Upper lobe of left lung (tissue), 6 donors: ENCODE measurements around the gene PALM3. TPM values are rescaled to one million over a fixed set of nuclear protein-coding genes. Genes with fewer than 3 reads are reported as not detected.

ENCODE experiments used
- ATAC-seq, 2 donors: fragments of 200-7000 bp; cut with Tn5 transposase; one replicate each; pipeline ENCODE4 v1.9.1; 2022; ENCODE audit warnings: mild to moderate bottlenecking in 2 of 2, moderate library complexity in 2 of 2; ENCODE audit not compliant: low FRiP score in 2 of 2
- DNase-seq, 2 donors: peaks; one replicate each; pipeline ENCODE4 v3.0.0-alpha.2; 2019 to 2020
- H3K27ac ChIP-seq, 4 donors: fragments of 200-600 bp; sonication (generic); one replicate each; pipeline ENCODE4 v1.5.1; 2016 to 2019
- H3K27me3 ChIP-seq, 4 donors: fragments of 200-600 bp; sonication (generic); one replicate each; pipeline ENCODE4 v1.5.1; 2017 to 2019
- H3K36me3 ChIP-seq, 4 donors: fragments of 200-600 bp; sonication (generic); one replicate each; pipeline ENCODE4 v1.5.1; 2016 to 2019
- H3K4me1 ChIP-seq, 4 donors: fragments of 200-600 bp; sonication (generic); one replicate each; pipeline ENCODE4 v1.5.1; 2018 to 2019
- H3K4me3 ChIP-seq, 4 donors: fragments of 200-600 bp; sonication (generic); one replicate each; pipeline ENCODE4 v1.5.1; 2017 to 2019; ENCODE audit warnings: mild to moderate bottlenecking in 2 of 4, moderate library complexity in 1 of 4
- H3K9me3 ChIP-seq, 4 donors: fragments of 200-600 bp; sonication (generic); one replicate each; pipeline ENCODE4 v1.5.1; 2018 to 2019
- EP300 ChIP-seq, 4 donors: sonication (generic); formaldehyde crosslinking; IDR thresholded peaks; one replicate each; pipeline ENCODE4 v1.5.1; 2017; ENCODE audit warnings: antibody characterized with exemption in 4 of 4, control low read depth in 2 of 4
- POLR2A ChIP-seq, 4 donors: fragments of 450-650 bp; IDR thresholded peaks; one replicate each; pipeline ENCODE4 v1.5.1; 2016 to 2017; ENCODE audit warnings: antibody characterized with exemption in 4 of 4, mild to moderate bottlenecking in 2 of 4
- POLR2AphosphoS5 ChIP-seq, 2 donors: sonication (generic); formaldehyde crosslinking; IDR thresholded peaks; one replicate each; pipeline ENCODE4 v1.5.1; 2017; ENCODE audit warnings: antibody characterized with exemption in 2 of 2
- WGBS, 2 donors: methylation state at CpG; one replicate each; pipeline ENCODE4 v1.1.5; 2017 to 2018; 5-methylcytosine and 5-hydroxymethylcytosine counted together
- total RNA-seq, 6 donors: library from RNA; depleted of rRNA in 4 of 6; stranded (reverse); fragments of >200 nt in 4 of 6; gene quantifications; one replicate each; pipeline versions ENCODE4 v1.1.0 to v1.2.1, GENCODE V29; 2016 to 2021
- TF ChIP-seq, protein P1 (sequence below), 6 experiments: fragments of 450-650 bp in 4 of 6; fragments of 200-600 bp in 2 of 6; sonication (generic) in 2 of 6; IDR thresholded peaks; one replicate each; pipeline ENCODE4 v1.5.1; 2016 to 2019; ENCODE audit warnings: antibody characterized with exemption in 6 of 6
- donor health status: DM: no; HTN: no; CAD: no; lungs with moderate emphysema.
- donor health status: DM: no; HTN: yes; CAD: no; lungs with severe emphysema.

PALM3 gene
- total RNA-seq, 6 donors from 2014 or later: 0.15 to 123 (median 11.0) TPM

DNA sequence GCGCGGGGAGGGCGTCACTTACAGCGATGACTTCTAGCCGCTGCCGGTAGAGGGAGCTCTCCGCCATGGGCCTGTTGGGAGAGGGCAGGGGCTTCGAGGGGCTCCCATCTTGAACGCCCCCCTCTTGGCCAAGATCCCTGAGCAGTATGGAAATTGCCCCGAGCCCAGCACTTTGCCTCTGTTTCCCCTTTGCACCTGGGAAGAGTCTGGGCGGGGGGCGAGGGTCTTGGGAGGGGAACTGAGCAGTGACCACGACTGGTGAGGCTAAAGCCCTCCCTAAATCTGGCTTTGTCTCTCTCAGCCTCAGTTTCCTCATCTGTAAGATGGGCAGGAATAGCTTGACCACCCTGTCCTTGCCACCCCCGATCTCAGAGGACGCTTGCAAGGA, 2.8 kb downstream of the PALM3 start:
- H3K4me1 ChIP-seq: peaks cover 10 to 24% (median 17%) of the 10 kb centered on the region in 4 donors
- no peak overlapping the region for H3K4me3 ChIP-seq
- no peaks in the 10 kb centered on the region for H3K9me3 ChIP-seq
- no peak overlapping the region for H3K27ac ChIP-seq
- no peak for ATAC-seq
- TF ChIP-seq POLR2A (IDR thresholded peaks at IDR 0.05): no peak
- TF ChIP-seq, protein P1, sequence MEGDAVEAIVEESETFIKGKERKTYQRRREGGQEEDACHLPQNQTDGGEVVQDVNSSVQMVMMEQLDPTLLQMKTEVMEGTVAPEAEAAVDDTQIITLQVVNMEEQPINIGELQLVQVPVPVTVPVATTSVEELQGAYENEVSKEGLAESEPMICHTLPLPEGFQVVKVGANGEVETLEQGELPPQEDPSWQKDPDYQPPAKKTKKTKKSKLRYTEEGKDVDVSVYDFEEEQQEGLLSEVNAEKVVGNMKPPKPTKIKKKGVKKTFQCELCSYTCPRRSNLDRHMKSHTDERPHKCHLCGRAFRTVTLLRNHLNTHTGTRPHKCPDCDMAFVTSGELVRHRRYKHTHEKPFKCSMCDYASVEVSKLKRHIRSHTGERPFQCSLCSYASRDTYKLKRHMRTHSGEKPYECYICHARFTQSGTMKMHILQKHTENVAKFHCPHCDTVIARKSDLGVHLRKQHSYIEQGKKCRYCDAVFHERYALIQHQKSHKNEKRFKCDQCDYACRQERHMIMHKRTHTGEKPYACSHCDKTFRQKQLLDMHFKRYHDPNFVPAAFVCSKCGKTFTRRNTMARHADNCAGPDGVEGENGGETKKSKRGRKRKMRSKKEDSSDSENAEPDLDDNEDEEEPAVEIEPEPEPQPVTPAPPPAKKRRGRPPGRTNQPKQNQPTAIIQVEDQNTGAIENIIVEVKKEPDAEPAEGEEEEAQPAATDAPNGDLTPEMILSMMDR (IDR thresholded peaks at IDR 0.05): peak; percentile 26 to 54 (median 42)
- TF ChIP-seq POLR2AphosphoS5 (IDR thresholded peaks at IDR 0.05): no peak
- no peak for TF ChIP-seq EP300 (IDR thresholded peaks at IDR 0.05)
- H3K36me3 ChIP-seq: no peaks in the 10 kb centered on the region
- no peak for DNase-seq
- 24 to 56% methylated on average over 3 to 15 of the region's 15 CpGs for WGBS, 2 donors
- H3K27me3 ChIP-seq: peaks cover 0 to 20% (median 2%) of the 10 kb centered on the region in 4 donors

DNA sequence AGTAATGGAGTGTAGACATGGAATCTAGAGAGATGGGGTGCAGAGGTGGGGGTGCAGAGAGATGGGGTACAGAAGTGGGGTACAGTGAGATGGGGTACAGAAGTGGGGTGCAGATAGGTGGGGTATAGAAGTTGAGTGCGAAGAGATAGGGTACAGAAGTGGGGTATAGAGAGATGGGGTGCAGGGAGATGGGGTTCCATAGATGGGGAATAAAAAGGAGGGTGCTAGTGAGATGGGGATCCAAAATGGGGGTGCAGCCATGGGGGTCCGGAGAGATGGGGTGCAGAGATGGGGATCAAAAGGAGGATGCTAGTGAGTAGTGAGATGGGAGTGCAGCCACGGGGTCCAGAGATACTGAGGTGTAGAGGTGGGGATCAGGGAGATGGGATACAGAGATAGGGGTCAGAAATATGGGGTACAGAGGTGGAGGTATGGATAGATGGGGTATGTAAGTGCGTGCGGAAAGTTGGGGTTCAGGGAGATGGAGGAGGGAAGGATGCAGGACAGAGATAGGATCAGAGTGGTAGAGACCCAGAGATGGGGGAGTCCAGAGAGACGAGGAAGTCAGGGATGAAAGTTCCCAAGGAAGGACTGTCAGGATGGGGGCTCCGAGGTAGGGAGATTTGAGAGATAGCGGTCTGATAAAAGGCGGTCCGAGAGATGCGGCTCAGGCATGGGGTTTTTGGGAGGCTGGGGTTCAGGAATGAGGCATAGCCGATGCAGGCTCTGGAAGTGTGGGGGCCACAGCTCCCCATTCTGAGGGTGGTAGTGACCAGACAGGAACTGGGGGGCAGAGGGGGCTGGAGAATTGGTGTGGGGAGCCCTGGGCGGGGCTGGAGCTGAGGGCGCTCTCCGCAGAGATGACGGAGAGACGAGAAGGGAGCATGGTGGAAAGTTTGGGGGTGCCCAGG, 3.4 kb downstream of the PALM3 start:
- Histone ChIP-seq H3K27me3 (peaks cover 0 to 20% (median 2%) of the 10 kb centered on the region in 4 donors), H3K27ac (no peak overlapping the region), H3K4me1 (peaks cover 10 to 24% (median 17%) of the 10 kb centered on the region in 4 donors), H3K4me3 (no peak overlapping the region), H3K36me3 (no peaks in the 10 kb centered on the region), H3K9me3 (no peaks in the 10 kb centered on the region)
- no peak for DNase-seq
- TF ChIP-seq POLR2AphosphoS5 (IDR thresholded peaks at IDR 0.05) (no peak), EP300 (IDR thresholded peaks at IDR 0.05) (no peak), POLR2A (IDR thresholded peaks at IDR 0.05) (no peak)
- TF ChIP-seq, protein P1 (IDR thresholded peaks at IDR 0.05): no peak
- no peak for ATAC-seq
- WGBS, 2 donors: 31 to 33% methylated on average over 17 of the region's 17 CpGs

DNA sequence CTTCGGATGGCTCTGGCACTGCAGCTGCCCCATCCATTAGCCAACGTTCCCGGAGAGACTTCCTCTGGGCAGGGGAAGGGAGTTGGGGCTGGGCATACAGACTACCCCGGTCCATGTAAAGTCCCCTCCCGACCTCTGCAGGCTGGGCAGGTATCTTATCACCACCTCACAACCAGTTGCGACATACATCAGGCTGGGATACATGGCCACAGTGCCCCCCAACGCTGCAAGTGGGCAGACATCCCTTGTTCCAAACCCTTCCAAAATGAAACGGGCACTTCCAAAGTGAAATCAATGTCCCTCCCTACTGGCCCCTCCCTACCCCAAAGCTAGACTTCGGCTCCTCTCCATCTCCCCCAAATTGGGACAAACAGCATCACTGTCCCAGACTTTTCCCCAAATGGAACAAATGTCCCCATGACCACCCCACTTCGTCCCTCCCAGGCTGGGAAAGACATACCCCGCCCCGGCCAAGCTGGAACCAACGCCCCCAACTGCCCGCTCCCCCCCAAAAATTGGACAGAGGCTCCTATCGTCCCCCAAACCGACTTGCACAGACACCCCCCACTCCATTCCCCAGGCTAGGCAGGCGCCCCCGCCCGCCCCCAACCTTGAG, 5.0 kb downstream of the PALM3 start:
- no peak overlapping the region for H3K27ac ChIP-seq
- no peak for ATAC-seq
- peaks cover 10 to 24% (median 17%) of the 10 kb centered on the region in 4 donors for H3K4me1 ChIP-seq
- 53 to 61% methylated on average over 4 to 11 of the region's 19 CpGs for WGBS, 2 donors
- H3K4me3 ChIP-seq: peak overlapping the region in 3 of 4 donors; percentile 28 to 36 (median 34)
- no peaks in the 10 kb centered on the region for H3K9me3 ChIP-seq
- peaks cover 0 to 8% (median under 1%) of the 10 kb centered on the region in 4 donors for H3K36me3 ChIP-seq
- peaks cover 0 to 20% (median 2%) of the 10 kb centered on the region in 4 donors for H3K27me3 ChIP-seq
- TF ChIP-seq POLR2AphosphoS5 (IDR thresholded peaks at IDR 0.05) (no peak), POLR2A (IDR thresholded peaks at IDR 0.05) (no peak), EP300 (IDR thresholded peaks at IDR 0.05) (no peak)
- TF ChIP-seq, protein P1 (IDR thresholded peaks at IDR 0.05): no peak
- DNase-seq: no peak

DNA sequence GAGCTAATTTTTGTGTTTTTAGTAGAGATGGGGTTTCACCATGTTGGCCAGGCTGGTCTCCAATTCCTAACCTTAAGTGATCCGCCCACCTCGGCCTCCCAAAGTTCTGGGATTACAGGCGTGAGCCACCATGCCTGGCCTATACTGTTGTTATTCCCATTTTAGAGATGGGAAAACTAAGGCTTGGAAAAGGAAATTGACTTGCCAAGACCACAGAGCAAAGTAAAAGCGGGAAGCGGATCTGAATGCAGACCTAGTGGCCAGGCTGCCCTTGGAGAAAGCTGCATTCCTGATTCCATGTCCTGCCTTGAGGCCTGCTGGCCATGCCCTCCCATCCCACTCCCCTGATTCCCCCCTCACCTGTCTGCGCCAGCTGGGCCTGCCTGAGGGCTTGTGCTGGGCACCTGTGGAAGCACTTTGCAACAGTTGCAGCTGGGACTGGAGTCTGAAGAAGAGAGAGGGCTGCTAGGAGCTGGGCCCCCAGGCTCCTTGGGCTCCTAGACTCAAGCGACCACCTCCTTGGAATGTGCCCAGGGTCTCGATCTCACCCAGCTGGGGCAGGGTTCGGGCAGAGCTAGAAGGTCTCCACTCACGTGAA, 5.7 kb downstream of the PALM3 start:
- Histone ChIP-seq H3K4me3 (no peak overlapping the region), H3K27ac (no peak overlapping the region), H3K9me3 (no peaks in the 10 kb centered on the region), H3K4me1 (peaks cover 10 to 24% (median 17%) of the 10 kb centered on the region in 4 donors), H3K36me3 (peaks cover 0 to 8% (median 4%) of the 10 kb centered on the region in 4 donors), H3K27me3 (peaks cover 0 to 20% (median 2%) of the 10 kb centered on the region in 4 donors)
- peak in 1 of 2 donors; percentile 42 for DNase-seq
- WGBS, 2 donors: 94 to 100% methylated on average over 5 to 9 of the region's 10 CpGs
- no peak for ATAC-seq
- TF ChIP-seq, protein P1 (IDR thresholded peaks at IDR 0.05): no peak
- no peak for TF ChIP-seq POLR2A (IDR thresholded peaks at IDR 0.05)
- no peak for TF ChIP-seq POLR2AphosphoS5 (IDR thresholded peaks at IDR 0.05)
- no peak for TF ChIP-seq EP300 (IDR thresholded peaks at IDR 0.05)
